NCI-H345 treated with DMSO at 0.1 percent for 48 hours (cell line): ENCODE data around the gene KLK1.

Experiments
- DNase-seq: peaks from one replicate; lab custom pipeline; 2025; ENCODE audit not compliant: unreplicated experiment; lab: John Stamatoyannopoulos, UW

Gene KLK1

GRCh38 chr19:50836543-50837195, 13.1 kb upstream of the KLK1 start:
- no peak for DNase-seq

GRCh38 chr19:50835785-50836542, 12.4 kb upstream of the KLK1 start:
- DNase-seq: peak; percentile 20

- DNase-seq: peak; percentile 29
Observed at GRCh38 chr19:50835103-50835784, 11.7 kb upstream of the KLK1 start.

- DNase-seq: no peak
Observed at GRCh38 chr19:50833802-50834167, 10.2 kb upstream of the KLK1 start.

GRCh38 chr19:50833117-50833801, 9.7 kb upstream of the KLK1 start, which contains the start of gene KLK15:
TSS of gene KLK15 (minus strand) at chr19:50833574. CDS start at chr19:50831492, 2,082 bp downstream.
- DNase-seq: no peak

- no peak for DNase-seq
Observed at GRCh38 chr19:50832666-50833065, 9.1 kb upstream of the KLK1 start.

- no peak for DNase-seq
Observed at GRCh38 chr19:50831026-50831396, 7.4 kb upstream of the KLK1 start.

- DNase-seq: no peak
Observed at GRCh38 chr19:50830266-50831025, 6.9 kb upstream of the KLK1 start.

GRCh38 chr19:50829801-50830200, 6.2 kb upstream of the KLK1 start:
- no peak for DNase-seq

- no peak for DNase-seq
Observed at GRCh38 chr19:50827476-50827875, 3.9 kb upstream of the KLK1 start.

- DNase-seq: no peak
Observed at GRCh38 chr19:50826492-50827240, 3.1 kb upstream of the KLK1 start.

- no peak for DNase-seq
Observed at GRCh38 chr19:50822661-50823208, 852 bp downstream of the KLK1 start.

- DNase-seq: no peak
Observed at GRCh38 chr19:50821622-50822021, 2.0 kb downstream of the KLK1 start.

- no peak for DNase-seq
Observed at GRCh38 chr19:50821248-50821612, 2.4 kb downstream of the KLK1 start.

- DNase-seq: no peak
Observed at GRCh38 chr19:50820549-50821247, 2.9 kb downstream of the KLK1 start.

- no peak for DNase-seq
Observed at GRCh38 chr19:50820086-50820485, 3.5 kb downstream of the KLK1 start.

- DNase-seq: no peak
Observed at GRCh38 chr19:50819636-50820035, 4.0 kb downstream of the KLK1 start.

GRCh38 chr19:50818859-50819472, 4.6 kb downstream of the KLK1 start:
- DNase-seq: no peak
